Osteoblast (primary cell): ENCODE data around the gene TEX53. TPM values are rescaled to one million over a fixed set of nuclear protein-coding genes. Genes with fewer than 3 reads are reported as not detected.

Source experiments
- DNase-seq: peaks from one replicate; pipeline ENCODE4 v3.0.0; 2011; ENCODE audit warnings: low spot score, mixed read lengths; ENCODE audit not compliant: insufficient read length; ENCODE audit errors: missing footprints
- H2AFZ ChIP-seq: 2 replicates; pipeline ENCODE4 v1.6.0; 2011; ENCODE audit warnings: mild to moderate bottlenecking, low read length
- H3K27ac ChIP-seq: 2 replicates; pipeline ENCODE4 v1.5.1; 2011; ENCODE audit warnings: mild to moderate bottlenecking, low read depth, low read length, moderate library complexity
- H3K27me3 ChIP-seq: 2 replicates; pipeline ENCODE4 v1.6.0; 2012; ENCODE audit warnings: mild to moderate bottlenecking, control low read depth, inconsistent platforms, low read length, moderate library complexity; ENCODE audit not compliant: insufficient read depth
- H3K36me3 ChIP-seq: 2 replicates; pipeline ENCODE4 v1.5.1; 2011; ENCODE audit warnings: mild to moderate bottlenecking, low read length, control low read depth, moderate library complexity; ENCODE audit not compliant: insufficient read depth
- H3K4me1 ChIP-seq: 2 replicates; pipeline ENCODE4 v1.5.1; 2011; ENCODE audit warnings: mild to moderate bottlenecking, low read length, control low read depth, moderate library complexity; ENCODE audit not compliant: insufficient read depth
- H3K4me2 ChIP-seq: 2 replicates; pipeline ENCODE4 v1.6.0; 2011; ENCODE audit warnings: mild to moderate bottlenecking, low read length; ENCODE audit not compliant: insufficient read depth
- H3K4me3 ChIP-seq: fragments of 200-600 bp; sonication (generic); 3 replicates; pipeline ENCODE4 v1.5.1; 2012; ENCODE audit warnings: mild to moderate bottlenecking, low read length, inconsistent platforms; ENCODE audit not compliant: insufficient read depth
- H3K79me2 ChIP-seq: 2 replicates; pipeline ENCODE4 v1.6.0; 2012; ENCODE audit warnings: mild to moderate bottlenecking, low read length, control low read depth, inconsistent platforms; ENCODE audit not compliant: insufficient read depth
- H3K9me3 ChIP-seq: 2 replicates; pipeline ENCODE4 v1.5.1; 2011; ENCODE audit warnings: low read depth, low read length, control low read depth
- H4K20me1 ChIP-seq: 2 replicates; pipeline ENCODE4 v1.6.0; 2012; ENCODE audit warnings: mild to moderate bottlenecking, low read length, control low read depth; ENCODE audit not compliant: insufficient read depth
- CTCF ChIP-seq: IDR thresholded peaks from 2 replicates; pipeline ENCODE4 v1.5.1; 2011; ENCODE audit warnings: mild to moderate bottlenecking, low read depth, low read length, moderate library complexity; ENCODE audit errors: extremely low read depth
- total RNA-seq: library from RNA; depleted of rRNA; stranded (reverse); fragments of >200 nt; gene quantifications from 2 replicates; pipeline ENCODE4 v1.2.3, GENCODE V29; 2012

The TEX53 gene
- total RNA-seq, 1 donor = not detected

- Histone ChIP-seq H3K4me2 (peak overlapping the region; percentile 65), H3K27ac (peak overlapping the region; percentile 70), H3K79me2 (no peaks in the 10 kb centered on the region), H2AFZ (no peak overlapping the region), H3K36me3 (no peaks in the 10 kb centered on the region), H3K4me3 (no peak overlapping the region), H4K20me1 (no peaks in the 10 kb centered on the region), H3K4me1 (peaks cover 26% of the 10 kb centered on the region), H3K27me3 (no peaks in the 10 kb centered on the region), H3K9me3 (no peaks in the 10 kb centered on the region)
- DNase-seq = no peak
- no peak for TF ChIP-seq CTCF
Measured at GRCh38 chr9:114676901-114677300, 19.3 kb upstream of the TEX53 start.

- Histone ChIP-seq H3K79me2 (no peaks in the 10 kb centered on the region), H3K4me1 (peaks cover 26% of the 10 kb centered on the region), H3K4me2 (no peak overlapping the region), H3K27me3 (no peaks in the 10 kb centered on the region), H3K4me3 (no peak overlapping the region), H3K9me3 (no peaks in the 10 kb centered on the region), H3K27ac (no peak overlapping the region), H4K20me1 (no peaks in the 10 kb centered on the region), H3K36me3 (no peaks in the 10 kb centered on the region), H2AFZ (no peak overlapping the region)
- peak; percentile 13 for TF ChIP-seq CTCF
- no peak for DNase-seq
Measured at GRCh38 chr9:114674798-114675540, 17.4 kb upstream of the TEX53 start.

- Histone ChIP-seq H3K4me3 (no peak overlapping the region), H3K79me2 (no peaks in the 10 kb centered on the region), H3K36me3 (no peaks in the 10 kb centered on the region), H2AFZ (no peak overlapping the region), H3K4me2 (no peak overlapping the region), H3K27ac (no peak overlapping the region), H3K9me3 (no peaks in the 10 kb centered on the region), H4K20me1 (no peaks in the 10 kb centered on the region), H3K27me3 (no peaks in the 10 kb centered on the region), H3K4me1 (peaks cover 26% of the 10 kb centered on the region)
- DNase-seq = no peak
- TF ChIP-seq CTCF = no peak
Measured at GRCh38 chr9:114674076-114674797, 16.6 kb upstream of the TEX53 start.

GRCh38 chr9:114671605-114672004, 14.0 kb upstream of the TEX53 start:
- no peak for TF ChIP-seq CTCF
- Histone ChIP-seq H3K27me3 (no peaks in the 10 kb centered on the region), H3K79me2 (no peaks in the 10 kb centered on the region), H3K9me3 (no peaks in the 10 kb centered on the region), H3K4me2 (no peak overlapping the region), H3K36me3 (no peaks in the 10 kb centered on the region), H4K20me1 (no peaks in the 10 kb centered on the region), H3K4me3 (no peak overlapping the region), H2AFZ (no peak overlapping the region), H3K27ac (no peak overlapping the region), H3K4me1 (peaks cover 2% of the 10 kb centered on the region)
- DNase-seq = no peak
